GM10266 (cell line): Measurements from ENCODE around the gene CUX1.
"Not testable (repeated sequence)": the region's sequence is repeated elsewhere in the genome, so short reads cannot be mapped to it uniquely, and the experiment has no call there.

Experiments
- DNase-seq: peaks from one replicate; pipeline ENCODE4 v3.0.0; 2012; ENCODE audit errors: extremely low spot score
- CTCF ChIP-seq: IDR thresholded peaks from 2 replicates; pipeline ENCODE4 v1.5.1; 2012; ENCODE audit warnings: mild to moderate bottlenecking, low read depth; ENCODE audit not compliant: control insufficient read depth, insufficient read depth; ENCODE audit errors: missing control alignments

The CUX1 gene

DNA sequence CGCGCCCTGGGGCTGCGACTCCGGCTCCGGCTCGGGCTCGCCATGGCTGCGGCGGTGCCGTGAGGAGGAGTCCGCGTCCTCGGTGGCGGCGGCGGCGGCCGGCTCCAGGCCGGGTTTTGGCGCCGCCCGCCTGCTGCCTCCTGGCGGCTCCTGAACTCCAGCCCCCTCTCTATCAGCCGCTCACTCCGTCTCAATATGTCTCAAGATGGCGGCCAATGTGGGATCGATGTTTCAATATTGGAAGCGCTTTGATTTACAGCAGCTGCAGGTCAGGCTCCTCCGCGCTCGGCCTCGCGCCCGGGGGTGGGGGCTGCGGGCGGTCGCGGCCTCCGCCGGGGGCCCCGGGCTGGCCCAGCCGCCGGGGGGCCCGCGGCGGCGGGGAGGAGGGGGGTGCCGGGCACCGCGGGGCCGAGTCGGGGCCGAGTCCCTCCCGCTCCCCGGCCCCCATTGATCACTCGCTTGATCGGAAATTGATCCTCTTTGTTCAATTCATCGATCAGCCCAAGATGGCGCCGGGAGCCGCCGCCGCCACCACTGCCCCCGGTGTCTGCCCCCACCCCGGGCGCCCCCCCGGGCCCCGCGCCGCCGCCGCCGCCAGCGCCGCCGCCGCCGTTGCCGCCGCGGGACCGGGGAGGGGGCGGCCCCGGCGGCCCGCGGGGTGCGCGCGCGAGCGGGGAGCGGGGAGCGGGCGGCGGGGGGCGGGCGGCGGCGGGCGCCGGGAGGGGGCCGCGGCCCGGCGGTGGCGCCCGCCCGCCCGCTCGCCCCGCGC, 1.4 kb upstream of the CUX1 start:
- no peak for TF ChIP-seq CTCF
- peak; percentile 94 for DNase-seq

DNA sequence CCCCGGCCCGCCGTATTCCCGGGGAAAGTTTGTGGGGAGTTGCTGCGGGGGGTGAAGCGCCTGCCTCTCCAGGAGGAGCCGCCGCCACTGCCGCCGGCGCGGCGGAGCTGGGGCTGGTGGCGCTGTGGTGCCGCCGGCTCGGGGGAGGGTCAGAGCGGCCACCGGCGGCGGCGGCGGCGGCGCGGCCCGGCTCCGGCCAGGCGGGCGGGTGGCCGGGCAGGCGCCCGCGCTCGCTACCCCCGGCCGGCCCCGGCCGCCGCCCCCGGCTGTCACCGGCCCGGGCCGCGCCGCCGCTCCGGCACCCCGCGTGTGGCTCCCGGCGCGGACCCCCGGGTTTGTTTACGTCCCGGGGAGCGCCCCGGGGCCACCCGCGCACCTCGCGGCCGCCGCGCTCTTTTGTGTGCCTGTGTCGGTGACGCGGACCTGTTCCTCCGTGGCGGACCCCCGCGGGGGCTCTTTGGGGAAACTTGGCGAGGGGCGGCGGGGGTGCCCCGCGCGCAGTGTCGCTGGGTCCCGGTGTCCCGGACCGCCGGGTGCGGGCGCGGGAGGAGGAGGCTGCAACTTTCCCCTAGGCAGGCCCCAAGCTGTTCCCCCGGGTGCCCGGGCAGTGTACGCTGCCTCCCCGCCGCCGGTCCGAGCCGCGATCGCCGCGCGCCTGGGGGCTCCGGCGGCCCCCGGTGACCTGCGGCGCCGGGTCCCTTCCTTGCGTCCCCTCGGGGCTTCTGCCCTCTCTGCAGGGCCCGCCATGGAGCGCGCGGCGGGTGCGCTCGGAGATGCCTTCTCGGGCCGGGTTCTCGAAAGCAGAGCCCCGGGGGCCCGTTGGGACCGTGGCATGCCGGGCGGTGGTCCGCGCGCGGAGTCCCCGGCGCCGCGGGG, 593 bp upstream of the CUX1 start:
- peak; percentile 68 for TF ChIP-seq CTCF
- peak; percentile 83 for DNase-seq

DNA sequence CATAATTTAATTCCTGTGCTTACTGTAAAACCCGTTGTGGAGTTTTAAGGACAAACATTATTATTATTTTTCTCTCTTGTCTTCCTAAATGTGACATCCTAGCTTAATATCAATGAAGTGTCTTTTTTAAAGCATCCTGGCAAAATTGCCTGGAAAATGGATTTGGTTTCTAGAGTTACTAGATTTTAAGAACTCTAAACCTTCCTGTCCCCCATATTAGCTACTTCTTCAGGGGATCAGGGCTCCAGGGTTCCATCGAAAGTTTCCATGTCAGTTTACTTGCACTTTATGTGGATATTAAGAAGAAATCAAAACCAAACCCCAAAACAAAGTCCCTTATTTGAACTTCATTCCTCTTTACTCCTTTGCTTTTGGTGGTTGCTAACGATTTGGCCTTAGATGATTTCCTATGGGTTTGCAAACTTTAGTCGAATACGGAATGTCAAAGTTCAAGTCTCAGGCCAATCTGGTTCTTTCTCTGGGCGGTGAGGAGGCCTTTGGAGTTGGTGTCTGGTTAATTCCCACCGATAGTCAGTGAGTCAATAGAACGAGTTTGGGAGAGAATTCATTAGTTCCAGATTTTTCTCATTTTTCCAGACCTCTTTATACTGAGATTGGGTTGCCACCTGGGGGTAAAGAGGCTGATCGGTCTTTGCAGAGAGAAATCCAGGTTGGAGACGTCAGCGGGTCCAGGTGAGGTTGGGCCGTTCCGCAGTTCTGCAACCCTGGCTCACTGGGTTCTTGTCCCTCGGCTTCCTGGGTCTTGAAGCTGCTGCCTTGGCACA, 1.1 kb downstream of the CUX1 start:
- TF ChIP-seq CTCF: no peak
- DNase-seq: no peak

- no peak for DNase-seq
- TF ChIP-seq CTCF: no peak
These were observed 1.8 kb downstream of the CUX1 start for GRCh38 chr7:101819183-101819582.

GRCh38 chr7:101819913-101820522, 2.6 kb downstream of the CUX1 start:
- no peak for DNase-seq
- no peak for TF ChIP-seq CTCF

- no peak for TF ChIP-seq CTCF
- no peak for DNase-seq
These were observed 3.3 kb downstream of the CUX1 start for GRCh38 chr7:101820703-101821102.

DNA sequence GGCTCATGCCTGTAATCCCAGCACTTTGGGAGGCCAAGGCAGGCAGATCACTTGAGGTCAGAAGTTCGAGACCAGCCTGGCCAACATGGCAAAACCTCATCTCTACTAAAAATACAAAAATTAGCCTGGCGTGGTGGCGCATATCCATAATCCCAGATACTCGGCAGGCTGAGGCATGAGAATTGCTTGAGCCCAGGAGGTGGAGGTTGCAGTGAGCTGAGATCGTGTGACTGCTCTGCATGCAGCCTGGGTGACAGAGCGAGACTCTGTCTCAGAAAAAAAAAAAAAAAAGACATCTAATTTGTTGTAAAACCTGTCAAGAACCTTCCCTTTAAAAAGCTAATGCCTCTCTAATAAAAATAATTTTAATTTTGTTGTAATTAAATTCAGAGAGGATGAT, 5.2 kb downstream of the CUX1 start:
- DNase-seq: not testable (repeated sequence)
